ENCODE measurements around the gene AP2B1.

GRCh38 chr17:35548978-35549377 lies 38.1 kb upstream of the AP2B1 start:
- TF ChIP-seq, protein P1, sequence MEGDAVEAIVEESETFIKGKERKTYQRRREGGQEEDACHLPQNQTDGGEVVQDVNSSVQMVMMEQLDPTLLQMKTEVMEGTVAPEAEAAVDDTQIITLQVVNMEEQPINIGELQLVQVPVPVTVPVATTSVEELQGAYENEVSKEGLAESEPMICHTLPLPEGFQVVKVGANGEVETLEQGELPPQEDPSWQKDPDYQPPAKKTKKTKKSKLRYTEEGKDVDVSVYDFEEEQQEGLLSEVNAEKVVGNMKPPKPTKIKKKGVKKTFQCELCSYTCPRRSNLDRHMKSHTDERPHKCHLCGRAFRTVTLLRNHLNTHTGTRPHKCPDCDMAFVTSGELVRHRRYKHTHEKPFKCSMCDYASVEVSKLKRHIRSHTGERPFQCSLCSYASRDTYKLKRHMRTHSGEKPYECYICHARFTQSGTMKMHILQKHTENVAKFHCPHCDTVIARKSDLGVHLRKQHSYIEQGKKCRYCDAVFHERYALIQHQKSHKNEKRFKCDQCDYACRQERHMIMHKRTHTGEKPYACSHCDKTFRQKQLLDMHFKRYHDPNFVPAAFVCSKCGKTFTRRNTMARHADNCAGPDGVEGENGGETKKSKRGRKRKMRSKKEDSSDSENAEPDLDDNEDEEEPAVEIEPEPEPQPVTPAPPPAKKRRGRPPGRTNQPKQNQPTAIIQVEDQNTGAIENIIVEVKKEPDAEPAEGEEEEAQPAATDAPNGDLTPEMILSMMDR (conservative IDR thresholded peaks at IDR 0.05; ENCODE audit: low read depth, low read length), result no peak
- TF ChIP-seq EZH2 (IDR thresholded peaks at IDR 0.05; ENCODE audit: low read length, unreplicated experiment), result no peak
- TF ChIP-seq EZH2phosphoT487 (IDR thresholded peaks at IDR 0.05; ENCODE audit: borderline replicate concordance, low read length), result no peak

Data from PC-3 (cell line).